Esophagus (tissue), 2 donors: Measurements from ENCODE around the gene EFCAB6. TPM values are rescaled to one million over a fixed set of nuclear protein-coding genes. Genes with fewer than 3 reads are reported as not detected.
"Not testable (repeated sequence)": the region's sequence is repeated elsewhere in the genome, so short reads cannot be mapped to it uniquely, and the experiment has no call there.

Source experiments
- H3K27ac ChIP-seq, 2 donors: one replicate each; pipeline ENCODE4 v1.5.1; 2013; ENCODE audit warnings: low read depth in 2 of 2, mild to moderate bottlenecking in 2 of 2, inconsistent platforms in 1 of 2, low read length in 1 of 2, moderate library complexity in 1 of 2
- H3K27me3 ChIP-seq, 2 donors: one replicate each; pipeline ENCODE4 v1.6.1; 2013; ENCODE audit warnings: low read length in 2 of 2, control low read depth in 1 of 2, mild to moderate bottlenecking in 1 of 2; ENCODE audit not compliant: insufficient read depth in 2 of 2, control insufficient read depth in 1 of 2
- H3K36me3 ChIP-seq, 2 donors: one replicate each; pipeline ENCODE4 v1.6.1; 2013; ENCODE audit warnings: low read length in 1 of 2; ENCODE audit not compliant: control insufficient read depth in 2 of 2, insufficient read depth in 2 of 2
- H3K4me1 ChIP-seq, 2 donors: one replicate each; pipeline ENCODE4 v1.6.1; 2013; ENCODE audit warnings: low read length in 1 of 2; ENCODE audit not compliant: control insufficient read depth in 2 of 2, insufficient read depth in 2 of 2
- H3K4me3 ChIP-seq, 2 donors: one replicate each; pipeline ENCODE4 v1.5.1; 2013; ENCODE audit warnings: low read length in 2 of 2, mild to moderate bottlenecking in 2 of 2, low read depth in 1 of 2, moderate library complexity in 1 of 2
- H3K9me3 ChIP-seq, 2 donors: one replicate each; pipeline ENCODE4 v1.6.1; 2013; ENCODE audit warnings: mild to moderate bottlenecking in 2 of 2, low read depth in 1 of 2, low read length in 1 of 2, moderate library complexity in 1 of 2; ENCODE audit not compliant: control insufficient read depth in 2 of 2, insufficient read depth in 1 of 2
- WGBS, 2 donors: extraction: QIAGEN DNeasy Blood & Tissue Kit; methylation state at CpG; one replicate each; pipeline ENCODE4 v1.1.7; 2013; 5-methylcytosine and 5-hydroxymethylcytosine counted together
- polyA plus RNA-seq, 2 donors: library from polyadenylated mRNA; stranded (reverse); fragments of 200-250 nt; gene quantifications; one replicate each; pipeline ENCODE4 v1.2.3, GENCODE V29; 2013
- donor health status: healthy with polysubstance abuse.
- donor health status: Bipolar disorder and iron deficiency.

The EFCAB6 gene
- polyA plus RNA-seq, 2 donors, result 0.24 to 0.29 TPM

GRCh38 chr22:43669190-43669589 lies 142.9 kb downstream of the EFCAB6 start:
- WGBS, 2 donors, result 48 to 94% methylated on average over 1 of the region's 1 CpG
- Histone ChIP-seq H3K9me3 (no peaks in the 10 kb centered on the region), H3K4me3 (no peak overlapping the region), H3K4me1 (no peaks in the 10 kb centered on the region), H3K27ac (no peak overlapping the region), H3K27me3 (no peaks in the 10 kb centered on the region), H3K36me3 (no peaks in the 10 kb centered on the region)

DNA sequence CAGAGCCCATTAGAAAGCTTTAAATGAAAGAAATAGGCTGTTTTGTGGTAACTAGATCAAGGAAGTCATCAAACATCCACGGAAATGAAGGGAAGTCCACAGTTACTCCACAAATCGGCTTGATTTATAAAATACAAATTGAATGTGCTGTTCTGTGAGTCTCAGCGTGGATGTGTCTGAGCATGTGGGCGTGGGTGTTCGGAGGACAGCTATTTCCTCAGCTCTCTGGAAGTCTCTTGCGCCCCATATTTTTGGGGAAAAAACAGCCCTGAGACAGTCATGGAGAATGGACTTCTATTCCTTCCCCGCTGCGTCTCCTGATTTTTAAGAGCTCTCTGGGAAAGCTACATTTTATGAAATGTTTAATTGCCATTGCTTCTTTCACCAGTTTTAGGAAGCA lies 144.4 kb downstream of the EFCAB6 start:
- H3K36me3 ChIP-seq, result no peaks in the 10 kb centered on the region
- no peaks in the 10 kb centered on the region for H3K4me1 ChIP-seq
- 85 to 90% methylated on average over 8 of the region's 8 CpGs for WGBS, 2 donors
- H3K27ac ChIP-seq, result no peak overlapping the region
- H3K9me3 ChIP-seq, result no peaks in the 10 kb centered on the region
- no peak overlapping the region for H3K4me3 ChIP-seq
- H3K27me3 ChIP-seq, result no peaks in the 10 kb centered on the region

GRCh38 chr22:43666457-43666856 lies 145.6 kb downstream of the EFCAB6 start:
- H3K9me3 ChIP-seq, result no peaks in the 10 kb centered on the region
- WGBS, 2 donors, result 75 to 78% methylated on average over 5 of the region's 5 CpGs
- H3K27me3 ChIP-seq, result no peaks in the 10 kb centered on the region
- no peaks in the 10 kb centered on the region for H3K4me1 ChIP-seq
- H3K36me3 ChIP-seq, result no peaks in the 10 kb centered on the region
- no peak overlapping the region for H3K27ac ChIP-seq
- H3K4me3 ChIP-seq, result no peak overlapping the region

DNA sequence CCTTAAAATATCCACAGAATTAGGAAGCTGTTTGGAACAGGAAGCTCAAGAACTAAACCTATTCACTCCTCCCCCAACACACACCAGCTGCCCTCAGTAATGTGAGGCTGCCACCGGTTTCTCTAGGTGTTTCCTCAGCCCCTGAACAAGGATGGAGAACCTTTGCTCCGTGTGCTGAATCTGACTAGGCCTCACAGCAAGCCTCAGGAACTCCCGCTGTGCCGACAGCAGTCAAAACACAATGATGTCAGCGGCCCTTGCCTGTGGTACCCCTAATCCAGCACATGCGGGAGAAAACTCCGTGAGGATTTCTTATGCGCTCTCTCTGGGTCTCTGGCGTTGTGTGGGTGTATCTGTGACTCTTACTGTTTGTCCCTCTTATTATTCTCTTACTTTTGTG lies 153.3 kb downstream of the EFCAB6 start:
- Histone ChIP-seq H3K27me3 (no peaks in the 10 kb centered on the region), H3K36me3 (no peaks in the 10 kb centered on the region), H3K4me1 (no peaks in the 10 kb centered on the region), H3K27ac (no peak overlapping the region), H3K4me3 (no peak overlapping the region), H3K9me3 (no peaks in the 10 kb centered on the region)
- 68 to 70% methylated on average over 9 of the region's 9 CpGs for WGBS, 2 donors

- H3K27ac ChIP-seq, H3K27me3 ChIP-seq, H3K36me3 ChIP-seq, H3K9me3 ChIP-seq, H3K4me3 ChIP-seq, H3K4me1 ChIP-seq: not testable (repeated sequence)
- 87 to 92% methylated on average over 6 of the region's 6 CpGs for WGBS, 2 donors
These were observed 155.5 kb downstream of the EFCAB6 start for GRCh38 chr22:43656581-43656980.

DNA sequence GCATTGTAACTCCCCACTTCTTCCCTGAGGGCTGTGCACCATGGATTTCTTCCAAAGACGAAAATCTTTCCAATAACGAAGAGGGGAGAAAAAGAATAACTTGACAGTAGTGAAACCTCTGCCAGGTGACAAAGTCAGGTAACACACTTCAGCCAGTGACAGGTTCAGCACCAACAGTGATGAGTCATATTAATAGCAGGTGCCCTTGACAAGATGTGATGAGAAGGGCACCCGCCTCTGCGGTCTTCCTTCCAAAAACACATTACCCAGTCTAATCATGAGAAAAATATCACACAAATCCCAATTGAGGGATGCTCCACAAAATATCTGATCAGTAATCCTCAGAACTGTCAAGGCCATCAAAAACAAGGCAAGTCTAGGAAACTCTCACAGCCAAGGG lies 157.8 kb downstream of the EFCAB6 start:
- no peaks in the 10 kb centered on the region for H3K36me3 ChIP-seq
- H3K27ac ChIP-seq, result no peak overlapping the region
- no peaks in the 10 kb centered on the region for H3K9me3 ChIP-seq
- no peaks in the 10 kb centered on the region for H3K27me3 ChIP-seq
- H3K4me3 ChIP-seq, result no peak overlapping the region
- H3K4me1 ChIP-seq, result no peaks in the 10 kb centered on the region
- WGBS, 2 donors, result 61 to 70% methylated on average over 4 of the region's 4 CpGs

GRCh38 chr22:43652845-43653244 lies 159.3 kb downstream of the EFCAB6 start:
- 93 to 96% methylated on average over 4 of the region's 4 CpGs for WGBS, 2 donors
- no peak overlapping the region for H3K27ac ChIP-seq
- H3K4me3 ChIP-seq, result no peak overlapping the region
- H3K4me1 ChIP-seq, result no peaks in the 10 kb centered on the region
- no peaks in the 10 kb centered on the region for H3K27me3 ChIP-seq
- no peaks in the 10 kb centered on the region for H3K9me3 ChIP-seq
- H3K36me3 ChIP-seq, result no peaks in the 10 kb centered on the region

DNA sequence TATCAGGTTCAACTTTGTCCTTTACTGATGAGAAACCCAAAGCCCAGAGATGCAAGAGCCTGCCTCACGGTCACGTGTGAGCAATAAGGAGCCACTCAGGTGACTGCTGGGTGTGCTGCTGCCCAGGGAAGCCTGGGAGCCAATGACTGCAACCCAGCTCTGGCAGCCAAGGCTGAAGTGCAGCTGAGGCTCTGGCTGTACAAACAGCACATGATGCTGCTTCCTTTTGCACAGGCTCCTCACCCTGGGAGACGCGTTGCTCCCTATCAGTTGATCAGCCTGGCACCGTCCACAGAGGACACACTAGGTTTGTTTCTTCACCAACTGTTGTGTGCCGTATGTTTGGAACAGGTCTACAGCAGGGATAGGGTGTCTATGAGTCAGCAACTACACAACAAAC lies 168.7 kb downstream of the EFCAB6 start:
- no peaks in the 10 kb centered on the region for H3K4me1 ChIP-seq
- no peaks in the 10 kb centered on the region for H3K9me3 ChIP-seq
- no peak overlapping the region for H3K4me3 ChIP-seq
- H3K27me3 ChIP-seq, result no peaks in the 10 kb centered on the region
- 73 to 80% methylated on average over 6 of the region's 6 CpGs for WGBS, 2 donors
- no peaks in the 10 kb centered on the region for H3K36me3 ChIP-seq
- H3K27ac ChIP-seq, result no peak overlapping the region

- no peak overlapping the region for H3K27ac ChIP-seq
- H3K4me3 ChIP-seq, result no peak overlapping the region
- no peaks in the 10 kb centered on the region for H3K36me3 ChIP-seq
- H3K9me3 ChIP-seq, result no peaks in the 10 kb centered on the region
- 78 to 82% methylated on average over 11 of the region's 11 CpGs for WGBS, 2 donors
- no peaks in the 10 kb centered on the region for H3K27me3 ChIP-seq
- H3K4me1 ChIP-seq, result peaks cover 0 to 2% of the 10 kb centered on the region in 2 donors
These were observed 169.5 kb downstream of the EFCAB6 start for GRCh38 chr22:43642319-43643206.
